Left cardiac atrium (tissue), 4 donors: ENCODE results near the gene IGFALS. TPM values are rescaled to one million over a fixed set of nuclear protein-coding genes. Genes with fewer than 3 reads are reported as not detected.

Experiments
- ATAC-seq, 2 donors: fragments of 200-7000 bp; cut with Tn5 transposase; one replicate each; pipeline ENCODE4 v1.9.1; 2020; ENCODE audit warnings: mild to moderate bottlenecking in 2 of 2, moderate library complexity in 2 of 2
- DNase-seq: peaks from one replicate; pipeline ENCODE4 v3.0.0-alpha.2; 2020
- intact Hi-C, 2 donors: fragments of 100-400 bp; cut with DNase I; formaldehyde crosslinking; loops; one replicate each; pipeline versions ENCODE4 v1.14.1 to v1.15.1; 2022 to 2023
- total RNA-seq, 2 donors: library from RNA; stranded (reverse); fragmentation: NEBNext Ultra II Directional; extraction: Animal tissue kit (Norgen Biotek cat#: 25700); gene quantifications; one replicate each; pipeline ENCODE4 v1.2.1, GENCODE V29; 2021
- donor health status: DM: no; HTN: yes; CAD: no.
- donor health status: DM: no; HTN: yes; CAD: no; lungs with severe emphysema.
- donor health status: DM: yes; HTN: yes; CAD: no.
- donor health status: Dilated cardiomyopathy.

IGFALS gene
- total RNA-seq, 2 donors from 2014 or later, result not detected

GRCh38 chr16:1791943-1792812, 1.3 kb downstream of the IGFALS start:
- intact Hi-C loops, result no loop called here
- peak; percentile 20 for DNase-seq
- no peak for ATAC-seq

- DNase-seq (peak; percentile 20), ATAC-seq (no peak)
- intact Hi-C loops, result no loop called here
Observed at GRCh38 chr16:1791256-1791942, 2.1 kb downstream of the IGFALS start.

- intact Hi-C loops, result no loop called here
- peak; percentile 23 for DNase-seq
- ATAC-seq, result no peak
Observed at GRCh38 chr16:1790611-1791255, 2.8 kb downstream of the IGFALS start.

GRCh38 chr16:1790261-1790610, 3.3 kb downstream of the IGFALS start:
- DNase-seq, result no peak
- intact Hi-C loops, result no loop called here
- ATAC-seq, result no peak

- peak; percentile 22 for DNase-seq
- ATAC-seq, result no peak
- intact Hi-C loops, result no loop called here
Observed at GRCh38 chr16:1789643-1790045, 3.9 kb downstream of the IGFALS start.

- ATAC-seq, result no peak
- peak; percentile 13 for DNase-seq
- intact Hi-C loops, result no loop called here
Observed at GRCh38 chr16:1788708-1789100, 4.8 kb downstream of the IGFALS start.

- intact Hi-C loops, result no loop called here
- ATAC-seq, result no peak
- peak; percentile 19 for DNase-seq
Observed at GRCh38 chr16:1788095-1788707, 5.3 kb downstream of the IGFALS start.

- ATAC-seq (no peak), DNase-seq (peak; percentile 14)
- intact Hi-C loops, result no loop called here
Observed at GRCh38 chr16:1787322-1788094, 6.0 kb downstream of the IGFALS start.

GRCh38 chr16:1787056-1787321, 6.5 kb downstream of the IGFALS start:
- no peak for ATAC-seq
- intact Hi-C loops, result no loop called here

GRCh38 chr16:1786242-1787055, 7.1 kb downstream of the IGFALS start:
- ATAC-seq (no peak), DNase-seq (peak; percentile 22)
- intact Hi-C loops, result no loop called here

More at GRCh38 chr16:1787056-1787321, 6.5 kb downstream of the IGFALS start:
- peak; percentile 10 for DNase-seq

GRCh38 chr16:1785846-1786170, 7.7 kb downstream of the IGFALS start:
- ATAC-seq (no peak), DNase-seq (peak; percentile 7)
- intact Hi-C loops, result no loop called here

GRCh38 chr16:1784977-1785845, 8.3 kb downstream of the IGFALS start:
- intact Hi-C loops, result no loop called here
- DNase-seq, result peak; percentile 13
- no peak for ATAC-seq

GRCh38 chr16:1782408-1783264, 10.9 kb downstream of the IGFALS start, which contains the start of the genes NUBP2 and SPSB3:
Gene NUBP2 (plus strand): TSS chr16:1782960. CDS start chr16:1783021, 61 bp downstream.
Gene SPSB3 (minus strand): TSS chr16:1782571. CDS start chr16:1781483, 1,088 bp downstream.
- ATAC-seq (peak; percentile 94 to 95), DNase-seq (peak; percentile 100)
- intact Hi-C loops, result no loop called here

GRCh38 chr16:1781758-1782407, 11.6 kb downstream of the IGFALS start:
- ATAC-seq (peak; percentile 6 to 9), DNase-seq (peak; percentile 38)
- intact Hi-C loops, result no loop called here

GRCh38 chr16:1781254-1781653, 12.3 kb downstream of the IGFALS start:
- intact Hi-C loops, result no loop called here
- peak; percentile 27 for DNase-seq
- no peak for ATAC-seq

- DNase-seq (peak; percentile 12), ATAC-seq (no peak)
- intact Hi-C loops, result no loop called here
Observed at GRCh38 chr16:1780677-1781072, 12.8 kb downstream of the IGFALS start.
